H1 (cell line): ENCODE data around the gene RPS6KB2. TPM values are rescaled to one million over a fixed set of nuclear protein-coding genes. Genes with fewer than 3 reads are reported as not detected.

ENCODE experiments used
- CTCF ChIA-PET: fragments of 300-600 bp; sonication (Branson Sonifier 250); formaldehyde crosslinking; loops from one replicate; lab custom pipeline; 2021; ENCODE audit not compliant: partially characterized antibody; lab: Charles Lee
- POLR2A ChIA-PET: fragments of 300-600 bp; sonication (Branson Sonifier 250); formaldehyde crosslinking; loops from one replicate; lab custom pipeline; 2021; ENCODE audit warnings: inconsistent platforms; ENCODE audit not compliant: partially characterized antibody; lab: Charles Lee
- DNase-seq, 2 experiments: peaks; one replicate each; pipeline versions ENCODE4 v3.0.0 to v3.0.0-alpha.2; 2010 to 2022; ENCODE audit warnings: low spot score in 2 of 2, low read depth in 1 of 2, mixed read lengths in 1 of 2
- FAIRE-seq: peaks from 2 replicates; lab custom pipeline; 2011; peaks lifted over from hg19 to GRCh38; lab: Jason Lieb, UNC
- H2AFZ ChIP-seq: 2 replicates; pipeline ENCODE4 v1.8.1; 2012; ENCODE audit warnings: low read length, inconsistent platforms
- H2AK5ac ChIP-seq: 2 replicates; pipeline ENCODE4 v1.6.1; 2013; ENCODE audit warnings: low read depth, low read length
- H2BK120ac ChIP-seq: replicated peaks from 2 replicates; pipeline ENCODE3; 2013; ENCODE audit warnings: low read depth, low read length, inconsistent platforms
- H2BK12ac ChIP-seq: 2 replicates; pipeline ENCODE4 v1.6.1; 2013; ENCODE audit warnings: low read depth, low read length
- H2BK15ac ChIP-seq: 2 replicates; pipeline ENCODE4 v1.6.1; 2013; ENCODE audit warnings: low read length
- H2BK20ac ChIP-seq: 2 replicates; pipeline ENCODE4 v1.6.1; 2013; ENCODE audit warnings: low read length
- H2BK5ac ChIP-seq: 2 replicates; pipeline ENCODE4 v1.6.1; 2013; ENCODE audit warnings: low read depth, low read length
- H3K14ac ChIP-seq: 2 replicates; pipeline ENCODE4 v1.6.1; 2013; ENCODE audit warnings: inconsistent platforms; ENCODE audit not compliant: insufficient read length
- H3K18ac ChIP-seq: 2 replicates; pipeline ENCODE4 v1.6.1; 2013; ENCODE audit warnings: low read length; ENCODE audit errors: extremely low read depth
- H3K23ac ChIP-seq: 2 replicates; pipeline ENCODE4 v1.6.1; 2013; ENCODE audit warnings: inconsistent platforms; ENCODE audit not compliant: insufficient read length
- H3K23me2 ChIP-seq: 2 replicates; pipeline ENCODE4 v1.6.1; 2013; ENCODE audit warnings: low read depth, low read length
- H3K27ac ChIP-seq: 2 replicates; pipeline ENCODE4 v1.6.1; 2011; ENCODE audit warnings: low read depth, low read length, inconsistent platforms
- H3K27me3 ChIP-seq, 4 experiments: replicated peaks in 1 of 4; 1 replicate in 1 of 4; 2 replicates in 3 of 4; pipeline versions ENCODE4 v1.6.1 to v1.8.1; 2011 to 2013; ENCODE audit warnings: low read length in 3 of 4, mild to moderate bottlenecking in 3 of 4, inconsistent platforms in 2 of 4, mixed read lengths in 2 of 4, moderate library complexity in 1 of 4; ENCODE audit not compliant: control insufficient read depth in 3 of 4, insufficient read depth in 3 of 4; ENCODE audit errors: extremely low read depth in 1 of 4
- H3K36me3 ChIP-seq, 4 experiments: 2 replicates each; pipeline versions ENCODE4 v1.6.1 to v1.8.1; 2011 to 2013; ENCODE audit warnings: mild to moderate bottlenecking in 4 of 4, low read length in 3 of 4, moderate library complexity in 2 of 4, control low read depth in 1 of 4, inconsistent platforms in 1 of 4; ENCODE audit not compliant: insufficient read depth in 4 of 4, control insufficient read depth in 2 of 4
- H3K4ac ChIP-seq: replicated peaks from 2 replicates; pipeline ENCODE3; 2013; ENCODE audit warnings: low read length, low read depth, mixed read lengths, inconsistent platforms; ENCODE audit not compliant: insufficient read length
- H3K4me1 ChIP-seq, 4 experiments: replicated peaks in 1 of 4; 1 replicate in 1 of 4; 2 replicates in 3 of 4; pipeline versions ENCODE4 v1.6.1 to v1.8.1; 2011 to 2013; ENCODE audit warnings: low read length in 3 of 4, inconsistent platforms in 2 of 4, mixed read lengths in 1 of 4; ENCODE audit not compliant: insufficient read depth in 4 of 4, control insufficient read depth in 3 of 4
- H3K4me2 ChIP-seq, 2 experiments: 2 replicates each; pipeline versions ENCODE4 v1.6.1 to v1.8.1; 2011 to 2013; ENCODE audit warnings: low read depth in 2 of 2, low read length in 2 of 2, control low read depth in 1 of 2, inconsistent platforms in 1 of 2, mild to moderate bottlenecking in 1 of 2; ENCODE audit not compliant: insufficient read depth in 1 of 2
- H3K4me3 ChIP-seq, 4 experiments: fragments of 200-600, 300-600 bp in 1 of 4; sonication (generic), shearing (Covaris generic), sonication (Bioruptor Twin) in 1 of 4; 2 replicates each; pipeline versions ENCODE4 v1.5.1 to v1.8.1; 2011 to 2016; ENCODE audit warnings: low read length in 4 of 4, low read depth in 3 of 4, control low read depth in 2 of 4, inconsistent platforms in 2 of 4, mild to moderate bottlenecking in 2 of 4, mixed read lengths in 1 of 4, moderate library complexity in 1 of 4; ENCODE audit not compliant: insufficient read depth in 2 of 4; ENCODE audit errors: extremely low read depth in 1 of 4
- H3K56ac ChIP-seq: replicated peaks from 2 replicates; pipeline ENCODE3; 2013; ENCODE audit warnings: low read depth, mild to moderate bottlenecking, mixed read lengths, low read length, inconsistent platforms; ENCODE audit not compliant: insufficient read length
- H3K79me1 ChIP-seq: 2 replicates; pipeline ENCODE4 v1.6.1; 2013; ENCODE audit warnings: low read depth, low read length, control low read depth
- H3K79me2 ChIP-seq, 2 experiments: 2 replicates each; pipeline versions ENCODE4 v1.6.1 to v1.8.1; 2012 to 2013; ENCODE audit warnings: low read length in 2 of 2, mild to moderate bottlenecking in 2 of 2, inconsistent platforms in 1 of 2; ENCODE audit not compliant: insufficient read depth in 2 of 2, control insufficient read depth in 1 of 2
- H3K9ac ChIP-seq, 4 experiments: replicated peaks in 1 of 4; 1 replicate in 1 of 4; 2 replicates in 3 of 4; pipeline versions ENCODE4 v1.6.1 to v1.8.1; 2011 to 2013; ENCODE audit warnings: low read depth in 3 of 4, low read length in 3 of 4, control low read depth in 2 of 4, mild to moderate bottlenecking in 2 of 4, moderate library complexity in 2 of 4, inconsistent platforms in 1 of 4; ENCODE audit errors: extremely low read depth in 1 of 4
- H3K9me3 ChIP-seq, 2 experiments: 2 replicates each; pipeline versions ENCODE4 v1.6.1 to v1.8.1; 2012 to 2013; ENCODE audit warnings: mild to moderate bottlenecking in 2 of 2, moderate library complexity in 2 of 2, control low read depth in 1 of 2, inconsistent platforms in 1 of 2, low read depth in 1 of 2, low read length in 1 of 2, mixed read lengths in 1 of 2; ENCODE audit not compliant: insufficient read depth in 2 of 2
- H4K20me1 ChIP-seq, 2 experiments: replicated peaks in 1 of 2; 2 replicates each; pipeline versions ENCODE3 to v1.8.1; 2011 to 2013; ENCODE audit warnings: inconsistent platforms in 2 of 2, low read length in 2 of 2, mild to moderate bottlenecking in 1 of 2; ENCODE audit not compliant: insufficient read depth in 2 of 2, control insufficient read depth in 1 of 2
- H4K5ac ChIP-seq: 2 replicates; pipeline ENCODE4 v1.6.1; 2013; ENCODE audit warnings: low read length, low read depth, mixed read lengths, inconsistent platforms; ENCODE audit not compliant: insufficient read length
- H4K8ac ChIP-seq: 2 replicates; pipeline ENCODE4 v1.8.0; 2013; ENCODE audit warnings: mild to moderate bottlenecking, moderate library complexity, low read length, inconsistent platforms; ENCODE audit not compliant: insufficient read depth; ENCODE audit errors: extremely low read depth
- H4K91ac ChIP-seq: replicated peaks from 2 replicates; pipeline ENCODE3; 2013; ENCODE audit warnings: low read length, mixed read lengths, inconsistent platforms; ENCODE audit not compliant: insufficient read length
- CHD1 ChIP-seq: IDR thresholded peaks from 2 replicates; pipeline ENCODE4 v1.6.1; 2012; ENCODE audit warnings: low read depth, low read length, improper control_type of control experiment
- CREB1 ChIP-seq: IDR thresholded peaks from 2 replicates; pipeline ENCODE4 v1.6.1; 2012; ENCODE audit warnings: inconsistent platforms
- EGR1 ChIP-seq: IDR thresholded peaks from 2 replicates; pipeline ENCODE4 v1.6.1; 2011; ENCODE audit warnings: low read depth, low read length, borderline replicate concordance
- FOSL1 ChIP-seq: IDR thresholded peaks from 2 replicates; pipeline ENCODE4 v1.6.1; 2011; ENCODE audit warnings: mild to moderate bottlenecking, low read depth, low read length, moderate library complexity; ENCODE audit not compliant: insufficient read depth
- HDAC6 ChIP-seq: IDR thresholded peaks from one replicate; pipeline ENCODE4 v1.7.1; 2012; ENCODE audit warnings: low read depth, mild to moderate bottlenecking, inconsistent platforms, low read length, moderate library complexity
- KDM1A ChIP-seq: fragments of 200-600, 300-600 bp; sonication (generic); IDR thresholded peaks from 2 replicates; pipeline ENCODE4 v1.7.1; 2016; ENCODE audit warnings: mild to moderate bottlenecking, low read length, borderline replicate concordance
- POLR2AphosphoS5 ChIP-seq: IDR thresholded peaks from 2 replicates; pipeline ENCODE4 v1.6.1; 2011; ENCODE audit warnings: low read depth, low read length
- SAP30 ChIP-seq: fragments of 300-600 bp; sonication (generic); IDR thresholded peaks from 2 replicates; pipeline ENCODE4 v1.7.1; 2012; ENCODE audit warnings: low read length, moderate library complexity, mild to moderate bottlenecking, inconsistent platforms; ENCODE audit not compliant: insufficient read depth, insufficient replicate concordance
- SIN3A ChIP-seq, 2 experiments: IDR thresholded peaks in 1 of 2; conservative IDR thresholded peaks in 1 of 2; 2 replicates each; pipeline ENCODE4 v1.6.1; 2011 to 2012; ENCODE audit warnings: low read length in 2 of 2, improper control_type of control experiment in 1 of 2, low read depth in 1 of 2, mild to moderate bottlenecking in 1 of 2
- SP1 ChIP-seq: IDR thresholded peaks from 2 replicates; pipeline ENCODE4 v1.6.1; 2011; ENCODE audit warnings: low read depth, low read length
- SRF ChIP-seq: IDR thresholded peaks from 2 replicates; pipeline ENCODE4 v1.6.1; 2011; ENCODE audit warnings: mild to moderate bottlenecking, low read depth, low read length, moderate library complexity
- SUZ12 ChIP-seq: fragments of 200-600 bp; sonication (generic); IDR thresholded peaks from 2 replicates; pipeline ENCODE4 v1.6.1; 2012; ENCODE audit warnings: mild to moderate bottlenecking, inconsistent platforms, low read length, moderate library complexity, mixed read lengths
- WGBS, 2 experiments: shearing (Covaris generic) in 1 of 2; methylation state at CpG; one replicate each; pipeline versions ENCODE4 v1.1.6 to v1.1.7; 2013 to 2015; ENCODE audit warnings: low lambda C conversion rate in 2 of 2, mixed read lengths in 2 of 2, inconsistent platforms in 1 of 2, low coverage in 1 of 2, missing lambda C conversion rate in 1 of 2; ENCODE audit not compliant: insufficient replicate concordance in 2 of 2, insufficient coverage in 1 of 2, insufficient read length in 1 of 2; ENCODE audit errors: extremely low coverage in 1 of 2, missing lambda C conversion rate in 1 of 2; 5-methylcytosine and 5-hydroxymethylcytosine counted together
- polyA plus RNA-seq, 7 experiments: library from polyadenylated mRNA; depleted of rRNA in 3 of 7; stranded (reverse) in 5 of 7; unstranded in 2 of 7; fragments of >200 nt in 5 of 7; fragments of 200-250 nt in 2 of 7; gene quantifications; 1 replicate in 5 of 7; 2 replicates in 1 of 7; 4 replicates in 1 of 7; pipeline versions ENCODE4 v1.2.1 to v1.2.3, GENCODE V29; 2011 to 2013; ENCODE audit warnings: missing spikeins in 2 of 7, mixed read lengths in 2 of 7
- total RNA-seq: library from RNA; stranded (reverse); fragmentation: NEBNext Ultra II Directional; extraction: Animal tissue kit (Norgen Biotek cat#: 25700); gene quantifications from 2 replicates; pipeline ENCODE4 v1.2.1, GENCODE V29; 2021

RPS6KB2 gene
- total and polyA plus RNA-seq, 2 of the 8 experiments (the other 6 are each of a cell fraction or from before 2014, with no cell fraction given), result 41.0 to 47.1 TPM

DNA sequence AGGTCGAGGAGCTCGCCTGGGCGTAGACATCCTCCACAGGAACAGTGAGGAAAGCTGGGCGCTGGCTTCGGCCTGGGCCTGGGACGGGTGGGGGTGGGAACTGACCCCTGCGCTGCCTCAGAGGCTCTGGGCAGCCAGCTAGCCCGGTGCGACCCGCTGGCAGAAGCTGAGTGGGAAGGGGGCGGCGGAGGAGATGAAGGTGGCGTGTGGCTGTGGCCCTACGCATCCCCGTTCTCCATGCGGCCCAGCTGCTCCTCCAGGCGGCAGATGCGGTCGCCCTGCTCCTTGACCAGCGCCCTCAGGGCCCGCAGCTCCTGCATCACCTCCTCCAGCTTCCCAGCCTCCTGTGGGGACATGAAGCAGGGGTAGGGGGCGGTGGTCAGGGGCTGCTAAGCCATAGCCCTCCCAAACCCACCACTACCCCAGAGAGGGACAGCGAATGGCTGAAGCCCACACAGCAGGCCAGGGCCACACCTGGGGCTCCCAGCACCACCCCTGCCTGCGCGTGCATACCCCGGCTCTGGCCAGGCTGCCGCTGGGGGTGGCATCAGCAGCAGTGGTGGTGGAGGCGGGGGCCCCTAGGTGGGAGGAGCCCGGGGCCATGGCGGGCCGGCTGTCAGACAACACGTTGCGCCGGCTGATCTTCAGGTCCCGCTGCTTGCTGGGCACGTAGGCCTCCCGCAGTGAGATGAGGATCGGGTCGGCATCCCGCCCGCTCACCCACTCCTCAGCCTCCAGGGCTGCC lies 10.0 kb downstream of the RPS6KB2 start:
- H3K27me3 ChIP-seq, result no peaks in the 10 kb centered on the region
- WGBS, 2 experiments, result 92% methylated on average over 21 of the region's 41 CpGs; no CpG with 5 or more reads in 1 of the 2 experiments
- POLR2A ChIA-PET, result interaction anchor here (0.8 to 12.5 kb wide), 15 partner anchors 8 to 44 kb away, joined by 3 to 104 read pairs (median 7); partner anchors contain the start of genes CABP4, CARNS1, GPR152 and PPP1CA
- TF ChIP-seq SP1, result no peak
- no peak for TF ChIP-seq KDM1A
- no peak for TF ChIP-seq EGR1
- no peak for TF ChIP-seq HDAC6
- TF ChIP-seq POLR2AphosphoS5, result no peak
- no peak for TF ChIP-seq FOSL1
- no peak for TF ChIP-seq SUZ12
- TF ChIP-seq CHD1, result no peak
- TF ChIP-seq SRF, result no peak
- TF ChIP-seq SAP30, result no peak
- TF ChIP-seq SIN3A (conservative IDR thresholded peaks at IDR 0.05 in 1 of 2, IDR thresholded peaks at IDR 0.05 in 1 of 2; ENCODE audit: low read depth in 1 of 2, low read length in 2 of 2), result no peak
- no peak for TF ChIP-seq CREB1

More for the DNA sequence above, 10.0 kb downstream of the RPS6KB2 start:
- no peak overlapping the region for H3K23ac ChIP-seq
- no peak overlapping the region for H2AK5ac ChIP-seq
- peaks cover 2% of the 10 kb centered on the region; the same call in 1 of the 2 replicates for H3K23me2 ChIP-seq
- peaks cover 4 to 27% of the 10 kb centered on the region in 2 experiments for H4K20me1 ChIP-seq
- H3K14ac ChIP-seq, result no peak overlapping the region
- H3K4me2 ChIP-seq, result no peak overlapping the region
- H4K5ac ChIP-seq, result no peak overlapping the region
- H2BK12ac ChIP-seq, result 0 out of 2 replicates have a peak overlapping the region, but pooled peaks have one; percentile 17
- no peak overlapping the region for H3K56ac ChIP-seq
- H3K4me3 ChIP-seq, result no peak overlapping the region
- DNase-seq (no peak), FAIRE-seq (no peak)
- H2BK5ac ChIP-seq, result no peak overlapping the region; the same call in 1 of the 2 replicates
- H2BK15ac ChIP-seq, result no peak overlapping the region
- H2BK120ac ChIP-seq, result no peak overlapping the region
- H3K18ac ChIP-seq, result no peak overlapping the region
- H3K79me2 ChIP-seq, result no peaks in the 10 kb centered on the region
- no peaks in the 10 kb centered on the region for H3K9me3 ChIP-seq
- peaks cover 0 to 24% (median 16%) of the 10 kb centered on the region in 4 experiments; a peak in 6 of 7 replicates for H3K4me1 ChIP-seq
- H3K4ac ChIP-seq, result no peak overlapping the region
- no peak overlapping the region for H2AFZ ChIP-seq
- H3K79me1 ChIP-seq, result 0 out of 2 replicates have a peak, but pooled peaks cover 2% of the 10 kb centered on the region
- no peak overlapping the region for H3K27ac ChIP-seq
- peaks cover 8 to 26% (median 14%) of the 10 kb centered on the region in 4 experiments; a peak in 6 of 8 replicates for H3K36me3 ChIP-seq
- no peak overlapping the region for H3K9ac ChIP-seq
- CTCF ChIA-PET, result interaction anchor here (0.6 to 2.2 kb wide), 12 partner anchors 13 to 969 kb away, joined by 3 to 8 read pairs (median 3); partner anchors contain the start of gene GPR152
- H4K91ac ChIP-seq, result no peak overlapping the region
- no peak overlapping the region; the same call in 1 of the 2 replicates for H4K8ac ChIP-seq
- H2BK20ac ChIP-seq, result no peak overlapping the region
